Activated CD8-positive, alpha-beta memory T cell treated with anti-CD3 and anti-CD28 coated beads, Interleukin-2, amount 50 U/mL, for 48 hours (primary cell): ENCODE measurements around the gene CRHR2.
"Not testable (repeated sequence)": the region's sequence is repeated elsewhere in the genome, so short reads cannot be mapped to it uniquely, and the experiment has no call there.

Source experiments
- DNase-seq: peaks from one replicate; pipeline ENCODE4 v3.0.0-alpha.2; 2020

The CRHR2 gene

DNA sequence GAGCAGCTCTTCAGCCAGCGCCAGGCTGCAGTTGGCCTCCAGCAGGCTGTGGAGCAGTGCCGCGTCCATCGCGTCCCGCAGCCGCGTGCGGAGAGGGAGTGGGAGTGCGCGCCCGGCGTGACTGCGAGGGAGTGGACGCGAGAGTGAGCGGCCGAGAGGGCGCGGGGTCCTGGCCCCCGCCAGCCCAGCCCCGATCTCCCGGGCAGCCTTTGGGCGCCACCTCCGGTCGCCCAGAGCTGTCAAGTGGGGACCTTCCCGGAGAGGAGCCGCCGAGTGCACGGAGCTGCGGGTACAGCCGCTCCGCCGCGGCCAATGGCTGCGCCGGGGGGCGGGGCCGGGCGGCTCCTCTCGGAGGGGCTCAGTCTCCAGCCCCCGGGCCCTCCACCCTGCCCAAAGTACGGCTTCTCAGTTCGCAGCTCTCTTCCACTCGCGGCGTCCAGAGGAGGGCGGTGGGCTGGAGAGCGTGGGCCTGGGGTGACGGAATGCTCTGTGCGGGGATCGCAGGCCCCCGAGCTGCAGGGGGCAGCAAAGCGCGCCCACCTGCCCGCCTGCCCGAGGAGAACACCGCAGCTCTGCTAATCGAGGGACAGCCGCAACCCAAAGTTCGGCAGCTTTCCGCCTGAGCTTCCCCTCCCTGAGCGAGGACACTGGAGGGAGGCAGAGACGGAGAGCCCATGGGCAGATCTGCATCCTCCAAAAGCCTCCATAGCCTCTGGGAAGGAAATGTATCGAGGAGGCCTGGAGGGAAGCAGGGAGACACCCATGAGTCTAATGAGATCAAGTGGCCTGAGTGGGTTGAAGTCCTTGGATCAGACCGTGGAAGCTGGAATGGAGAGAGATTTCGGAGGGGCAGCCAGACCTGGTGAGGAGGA, at the start of gene CRHR2:
TSS of gene CRHR2 (minus strand) at position 245 of the 872 bp plus-strand sequence. CDS start at position 69, 176 bp downstream.
- DNase-seq = peak; percentile 69

- no peak for DNase-seq
Measured at GRCh38 chr7:30731581-30731980, 49.3 kb upstream of the CRHR2 start.

GRCh38 chr7:30730996-30731395, 48.7 kb upstream of the CRHR2 start:
- no peak for DNase-seq

GRCh38 chr7:30730097-30730496, 47.8 kb upstream of the CRHR2 start:
- no peak for DNase-seq

DNA sequence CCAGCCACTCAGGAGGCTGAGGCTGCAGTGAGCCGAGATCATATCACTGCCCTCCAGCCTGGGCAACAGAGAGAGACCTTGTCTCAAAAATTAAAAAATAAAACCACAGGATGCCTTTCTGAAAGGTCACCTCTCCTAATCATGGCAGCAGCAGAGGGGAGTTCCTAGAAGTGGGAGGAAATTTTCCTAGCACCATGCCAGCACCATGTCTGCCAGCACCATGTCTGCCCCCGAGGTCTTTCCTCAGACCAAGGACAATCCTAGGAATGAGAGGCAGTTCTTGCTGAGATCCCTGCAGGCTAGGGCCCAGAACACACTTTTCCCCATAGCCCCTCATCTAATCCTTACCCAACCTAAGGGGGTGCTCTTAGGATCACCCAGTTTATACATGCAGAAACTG, 47.4 kb upstream of the CRHR2 start:
- DNase-seq = no peak

DNA sequence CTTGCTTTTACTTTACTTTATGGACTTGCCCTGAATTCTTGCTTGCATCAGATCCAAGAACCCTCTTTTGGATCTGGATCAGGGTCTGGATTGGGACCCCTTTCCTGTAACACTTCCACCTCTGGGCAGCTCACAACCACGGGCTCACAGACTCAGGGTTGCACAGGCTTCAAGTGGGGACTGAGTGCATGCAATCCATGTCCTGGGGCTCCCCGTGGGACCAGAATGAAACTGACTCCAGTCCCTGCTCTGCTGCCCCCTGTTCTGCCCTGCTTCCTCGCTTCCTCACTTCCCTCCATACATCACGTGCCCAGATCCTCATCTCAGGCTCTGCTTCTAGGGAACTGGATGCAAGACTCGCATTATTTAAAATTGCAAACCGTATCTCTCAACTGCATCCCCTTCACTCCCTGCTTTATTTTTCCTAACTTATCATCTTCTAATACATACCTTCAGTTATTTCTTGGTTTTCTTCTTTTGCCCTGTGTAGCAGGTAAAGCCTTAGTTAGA, 46.4 kb upstream of the CRHR2 start:
- no peak for DNase-seq

GRCh38 chr7:30727061-30727945, 45.0 kb upstream of the CRHR2 start:
- no peak for DNase-seq

DNA sequence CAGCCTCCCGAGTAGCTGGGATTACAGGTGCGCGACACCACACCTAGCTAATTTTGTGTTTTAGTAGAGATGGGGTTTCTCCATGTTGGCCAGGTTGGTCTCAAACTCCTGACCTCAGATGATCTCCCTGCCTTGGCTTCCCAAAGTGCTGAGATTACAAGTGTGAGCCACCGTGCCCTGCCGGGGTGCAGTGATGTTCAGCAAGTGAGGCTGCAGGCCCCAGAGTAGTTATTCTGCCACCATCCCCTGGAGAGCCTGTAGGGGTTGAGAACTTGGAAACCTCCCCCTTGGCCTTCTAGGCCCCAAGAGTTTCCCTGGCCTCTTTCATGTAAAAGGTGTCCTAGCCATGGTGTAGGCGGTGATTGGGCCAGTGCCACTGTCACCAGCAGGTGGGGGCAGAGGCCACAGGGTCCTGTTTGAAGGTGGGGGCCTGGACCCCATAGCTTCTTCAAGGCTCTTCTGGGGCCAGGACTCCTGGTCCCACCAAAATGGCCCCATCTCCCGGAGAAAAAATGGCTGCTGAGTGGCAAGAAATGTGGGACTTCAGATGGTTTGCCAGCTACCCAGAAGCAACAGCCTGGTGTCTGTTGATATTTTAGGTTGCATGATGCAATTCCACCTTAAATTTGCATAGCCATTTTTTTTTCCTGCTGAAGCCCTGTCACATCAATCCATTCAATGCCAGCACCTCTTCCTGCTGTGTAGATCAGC, 44.2 kb upstream of the CRHR2 start:
- DNase-seq = no peak

- no peak for DNase-seq
Measured at GRCh38 chr7:30723776-30724175, 41.5 kb upstream of the CRHR2 start.

GRCh38 chr7:30722671-30723070, 40.4 kb upstream of the CRHR2 start:
- no peak for DNase-seq

DNA sequence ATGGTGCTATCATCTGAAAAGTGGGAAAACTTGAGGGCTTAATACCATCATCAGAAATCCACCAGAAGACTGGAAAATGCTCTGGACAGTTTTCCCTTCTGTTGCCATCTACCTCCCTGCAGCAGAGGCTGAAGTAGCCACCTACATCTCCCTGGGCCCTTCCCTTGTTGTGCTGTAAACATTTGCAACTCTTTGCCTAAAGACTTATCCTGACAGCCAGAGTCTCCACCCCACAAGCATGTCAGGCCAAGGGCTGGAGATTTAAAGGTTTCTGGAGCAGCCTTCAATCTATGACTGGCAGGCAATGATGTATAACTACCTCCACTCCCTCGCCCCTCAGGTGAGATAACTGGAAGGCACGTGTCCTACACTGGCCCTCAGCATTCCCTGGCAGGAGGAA, 39.9 kb upstream of the CRHR2 start:
- DNase-seq = no peak

DNA sequence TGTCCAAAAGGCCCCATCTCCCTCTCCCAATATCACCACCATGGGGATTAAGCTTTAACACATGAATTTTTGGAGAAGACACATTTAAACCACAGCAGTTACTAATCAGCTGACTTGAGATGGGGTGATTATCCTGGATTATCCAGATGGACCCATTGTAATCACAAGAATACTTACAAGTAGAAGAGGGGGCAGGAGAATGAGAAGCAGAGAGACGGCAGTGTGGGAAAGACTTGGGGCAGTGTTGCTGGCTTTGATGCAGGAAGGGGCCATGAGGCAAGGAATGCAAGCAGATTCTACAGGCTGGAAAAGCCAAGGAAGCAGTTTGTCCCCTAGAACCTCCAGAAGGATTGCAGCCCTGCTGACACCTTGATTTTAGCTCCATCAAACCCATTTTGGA, 39.0 kb upstream of the CRHR2 start:
- DNase-seq = no peak

DNA sequence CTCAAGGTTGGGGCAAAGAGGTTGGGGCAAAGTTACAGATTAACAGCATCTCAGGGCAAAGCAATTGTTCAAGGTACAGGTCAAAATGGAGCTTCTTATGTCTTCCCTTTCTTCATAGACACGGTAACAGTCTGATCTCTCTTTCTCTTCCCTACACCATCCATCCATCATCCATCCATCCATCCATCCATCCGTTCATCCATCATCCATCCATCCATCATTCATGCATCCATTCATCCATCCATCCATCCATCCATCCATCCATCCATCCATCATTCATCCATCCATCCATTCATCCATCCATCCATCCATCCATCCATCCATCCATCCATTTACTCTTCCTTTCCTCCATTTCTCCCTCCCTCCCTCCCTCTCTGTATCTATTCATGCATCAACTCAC, 37.2 kb upstream of the CRHR2 start:
- not testable (repeated sequence) for DNase-seq

- no peak for DNase-seq
Measured at GRCh38 chr7:30717181-30717580, 34.9 kb upstream of the CRHR2 start.

GRCh38 chr7:30714129-30714528, 31.9 kb upstream of the CRHR2 start:
- no peak for DNase-seq

- no peak for DNase-seq
Measured at GRCh38 chr7:30713392-30713791, 31.1 kb upstream of the CRHR2 start.

DNA sequence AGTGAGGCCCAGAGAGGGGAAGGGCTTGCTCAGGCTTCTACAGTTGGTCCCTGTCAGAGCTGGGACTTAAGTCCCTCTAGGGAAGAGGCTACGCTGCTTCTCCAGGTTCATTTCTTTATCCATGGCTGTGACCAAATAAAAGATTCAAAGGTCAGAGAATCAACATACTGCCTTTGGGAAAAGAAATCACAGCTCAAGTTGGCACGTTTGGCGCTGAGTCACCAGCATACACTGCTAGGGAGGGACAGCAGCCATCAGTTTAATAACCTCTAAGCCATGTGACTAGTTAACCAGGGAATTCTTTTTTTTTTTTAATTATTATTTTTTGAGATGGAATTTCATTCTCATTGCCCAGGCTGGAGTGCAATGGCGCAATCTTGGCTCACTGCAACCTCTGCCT, 28.4 kb upstream of the CRHR2 start:
- no peak for DNase-seq

GRCh38 chr7:30709549-30709948, 27.3 kb upstream of the CRHR2 start:
- no peak for DNase-seq

DNA sequence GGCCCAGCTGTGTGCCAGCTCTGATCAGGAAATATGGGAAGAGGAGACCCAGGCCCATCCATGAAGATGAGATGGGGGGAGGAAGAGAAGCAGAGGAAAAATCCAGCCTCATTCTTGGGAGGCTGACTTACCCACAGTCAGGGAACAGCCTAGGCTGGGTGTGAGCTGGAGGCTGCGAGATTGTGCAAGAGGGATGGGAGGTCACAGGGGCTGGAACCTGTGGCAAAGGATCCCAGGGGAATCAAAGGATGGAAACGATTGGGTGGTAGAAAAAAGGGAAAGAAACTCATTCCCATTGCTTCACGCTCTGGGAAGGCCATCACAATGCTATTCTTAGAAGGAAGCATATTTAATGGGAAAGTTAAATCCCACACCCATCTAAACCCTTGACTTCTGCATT, 26.7 kb upstream of the CRHR2 start:
- no peak for DNase-seq

DNA sequence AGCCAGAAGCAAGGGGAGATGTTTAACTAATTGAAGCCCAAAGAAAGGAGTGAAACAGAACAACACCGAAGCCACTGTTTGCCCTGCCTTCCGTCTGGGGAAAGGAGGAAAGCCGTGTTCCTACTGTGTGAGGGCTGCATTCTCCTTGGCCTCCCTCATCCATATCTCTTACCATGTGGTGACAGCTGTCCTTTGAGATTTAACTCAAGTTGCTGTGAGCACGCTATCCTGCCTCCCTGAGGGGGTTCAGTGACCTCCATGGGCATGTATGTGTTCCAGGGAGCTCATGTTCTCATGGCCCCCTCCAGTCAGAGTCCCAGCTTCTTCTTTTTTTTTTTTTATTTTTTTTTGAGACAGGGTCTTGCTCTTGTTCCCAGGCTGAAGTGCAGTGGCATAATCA, 26.2 kb upstream of the CRHR2 start:
- DNase-seq = no peak

DNA sequence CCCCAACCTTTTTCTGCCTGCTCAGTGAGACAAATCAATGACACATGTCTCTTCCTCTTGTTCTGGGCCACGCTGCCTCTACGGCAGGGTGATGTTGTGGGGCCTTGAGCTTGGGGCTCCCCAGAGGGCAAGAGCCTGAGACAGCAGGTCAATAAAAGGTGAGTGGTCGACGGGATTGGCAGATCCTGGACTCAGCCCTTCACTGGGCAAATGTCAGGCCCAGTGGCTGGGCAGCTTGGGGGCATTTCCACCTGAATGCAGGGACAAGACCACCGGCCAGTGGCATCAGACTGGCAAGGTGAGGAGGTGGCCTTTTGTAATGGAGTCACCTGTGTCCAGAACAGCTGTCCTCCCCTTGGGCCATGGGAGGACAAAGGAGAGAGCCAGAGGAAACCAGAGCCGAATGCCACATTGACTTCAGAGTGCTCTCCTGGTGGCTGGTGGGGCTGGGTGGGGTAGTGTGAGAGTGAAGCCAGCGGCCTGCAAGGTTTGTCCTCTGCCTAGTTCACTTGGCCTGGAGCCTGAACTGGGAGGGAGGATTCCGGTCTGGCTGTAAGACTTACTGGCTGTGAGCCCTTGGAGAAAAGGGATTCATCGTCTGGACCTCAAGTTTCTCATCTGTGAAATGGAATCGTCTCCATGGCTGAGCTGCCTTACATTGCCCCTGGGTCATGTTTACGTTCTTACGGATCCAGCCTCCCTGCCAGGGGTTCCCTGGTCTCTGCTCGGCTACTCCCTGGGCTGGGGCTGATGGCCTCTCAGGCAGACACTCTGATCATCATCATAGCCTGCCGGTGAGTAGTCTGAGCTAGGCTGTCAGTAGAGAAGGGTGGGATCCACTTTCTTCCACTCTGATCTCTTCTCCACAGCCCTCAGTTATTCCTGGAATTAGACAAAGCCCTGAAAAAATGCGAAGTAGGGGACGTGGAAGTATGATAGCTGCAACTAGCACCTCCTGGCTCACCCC, 25.4 kb upstream of the CRHR2 start:
- DNase-seq = no peak

DNA sequence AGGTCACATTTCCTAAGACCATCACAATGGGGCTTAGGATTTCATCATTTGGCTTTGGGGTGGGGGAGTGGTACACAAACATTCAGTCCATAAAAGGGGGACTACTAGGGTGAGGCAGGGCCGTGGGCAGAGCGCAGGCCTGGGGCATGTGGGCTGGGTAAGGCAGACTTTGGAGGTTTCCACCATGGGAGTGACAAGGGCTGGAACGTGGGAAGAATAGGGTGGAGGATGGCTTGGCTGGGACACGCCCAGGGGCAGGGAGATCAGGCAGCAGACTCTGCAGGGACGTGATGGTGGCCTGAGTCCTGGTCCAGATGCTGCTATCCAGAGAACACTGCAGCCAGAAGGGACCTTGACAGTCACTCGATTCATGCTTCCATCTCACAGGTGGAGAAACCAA, 24.7 kb upstream of the CRHR2 start:
- DNase-seq = no peak
